Tibial artery (tissue), 4 donors: ENCODE data around the gene SMLR1.

ENCODE experiments used
- DNase-seq, 2 donors: peaks; one replicate each; pipeline ENCODE4 v3.0.0-alpha.2; 2019
- H3K27ac ChIP-seq, 2 donors: fragments of 200-600 bp; sonication (generic) in 1 of 2; 1 replicate in 1 of 2; 2 replicates in 1 of 2; pipeline ENCODE4 v1.5.1; 2018 to 2019; ENCODE audit warnings: mild to moderate bottlenecking in 1 of 2
- H3K27me3 ChIP-seq, 2 donors: fragments of 200-600 bp; sonication (generic) in 1 of 2; one replicate each; pipeline versions ENCODE4 v1.5.1 to v1.6.0; 2016 to 2019
- H3K36me3 ChIP-seq, 3 donors: fragments of 200-600 bp; sonication (generic) in 2 of 3; one replicate each; pipeline ENCODE4 v1.5.1; 2016 to 2019; ENCODE audit warnings: mild to moderate bottlenecking in 2 of 3
- H3K4me1 ChIP-seq, 4 donors: fragments of 200-600 bp; sonication (generic) in 2 of 4; 1 replicate in 3 of 4; 2 replicates in 1 of 4; pipeline ENCODE4 v1.5.1; 2016 to 2019
- H3K4me3 ChIP-seq, 2 donors: fragments of 200-600 bp; sonication (generic) in 1 of 2; 1 replicate in 1 of 2; 2 replicates in 1 of 2; pipeline ENCODE4 v1.5.1; 2018 to 2019; ENCODE audit warnings: mild to moderate bottlenecking in 2 of 2
- H3K9me3 ChIP-seq, 3 donors: fragments of 200-600 bp; sonication (generic) in 1 of 3; one replicate each; pipeline ENCODE4 v1.5.1; 2016 to 2019
- intact Hi-C: fragments of 100-400 bp; cut with DNase I; formaldehyde crosslinking; loops from one replicate; pipeline ENCODE4 v1.15.0; 2023; ENCODE audit warnings: low total_unique reads
- TF ChIP-seq, protein P1 (sequence below), 2 experiments: fragments of 200-600 bp in 1 of 2; fragments of 450-650 bp in 1 of 2; IDR thresholded peaks; one replicate each; pipeline ENCODE4 v1.5.1; 2017 to 2019; ENCODE audit warnings: antibody characterized with exemption in 2 of 2, mild to moderate bottlenecking in 1 of 2, moderate library complexity in 1 of 2

The SMLR1 gene

DNA sequence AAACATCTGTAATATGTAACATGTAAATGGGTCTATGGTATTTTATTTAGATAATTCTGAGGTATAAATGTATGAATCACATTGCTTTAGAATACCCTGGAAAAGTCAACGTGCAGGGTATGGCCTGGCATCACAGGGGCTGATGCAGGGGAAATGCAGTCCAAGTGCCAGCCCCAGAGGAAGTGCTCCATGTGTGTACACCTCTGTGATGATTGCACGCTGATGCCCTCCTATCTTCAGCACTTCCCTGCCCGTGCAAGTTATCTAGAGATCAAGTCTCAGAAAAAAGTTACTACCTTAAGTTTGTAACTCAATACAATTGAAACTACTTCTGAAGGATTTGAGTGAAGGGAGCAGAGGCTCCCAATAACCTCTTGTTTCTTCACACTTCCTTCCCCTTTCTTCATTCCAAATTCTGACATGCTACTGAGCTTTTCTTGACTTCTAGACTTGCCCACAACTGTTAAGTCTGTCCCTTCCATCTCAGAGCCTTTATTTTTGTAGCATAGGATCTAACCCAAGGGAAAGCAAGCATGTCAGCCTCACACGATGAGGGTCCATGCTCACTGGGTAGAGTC lies 2.2 kb downstream of the SMLR1 start:
- Histone ChIP-seq H3K4me3 (no peak overlapping the region), H3K27me3 (no peaks in the 10 kb centered on the region), H3K4me1 (no peaks in the 10 kb centered on the region), H3K9me3 (no peaks in the 10 kb centered on the region), H3K27ac (no peak overlapping the region), H3K36me3 (no peaks in the 10 kb centered on the region)
- no peak for DNase-seq
- intact Hi-C loops: no loop called here
- TF ChIP-seq, protein P1, sequence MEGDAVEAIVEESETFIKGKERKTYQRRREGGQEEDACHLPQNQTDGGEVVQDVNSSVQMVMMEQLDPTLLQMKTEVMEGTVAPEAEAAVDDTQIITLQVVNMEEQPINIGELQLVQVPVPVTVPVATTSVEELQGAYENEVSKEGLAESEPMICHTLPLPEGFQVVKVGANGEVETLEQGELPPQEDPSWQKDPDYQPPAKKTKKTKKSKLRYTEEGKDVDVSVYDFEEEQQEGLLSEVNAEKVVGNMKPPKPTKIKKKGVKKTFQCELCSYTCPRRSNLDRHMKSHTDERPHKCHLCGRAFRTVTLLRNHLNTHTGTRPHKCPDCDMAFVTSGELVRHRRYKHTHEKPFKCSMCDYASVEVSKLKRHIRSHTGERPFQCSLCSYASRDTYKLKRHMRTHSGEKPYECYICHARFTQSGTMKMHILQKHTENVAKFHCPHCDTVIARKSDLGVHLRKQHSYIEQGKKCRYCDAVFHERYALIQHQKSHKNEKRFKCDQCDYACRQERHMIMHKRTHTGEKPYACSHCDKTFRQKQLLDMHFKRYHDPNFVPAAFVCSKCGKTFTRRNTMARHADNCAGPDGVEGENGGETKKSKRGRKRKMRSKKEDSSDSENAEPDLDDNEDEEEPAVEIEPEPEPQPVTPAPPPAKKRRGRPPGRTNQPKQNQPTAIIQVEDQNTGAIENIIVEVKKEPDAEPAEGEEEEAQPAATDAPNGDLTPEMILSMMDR (IDR thresholded peaks at IDR 0.05): no peak

DNA sequence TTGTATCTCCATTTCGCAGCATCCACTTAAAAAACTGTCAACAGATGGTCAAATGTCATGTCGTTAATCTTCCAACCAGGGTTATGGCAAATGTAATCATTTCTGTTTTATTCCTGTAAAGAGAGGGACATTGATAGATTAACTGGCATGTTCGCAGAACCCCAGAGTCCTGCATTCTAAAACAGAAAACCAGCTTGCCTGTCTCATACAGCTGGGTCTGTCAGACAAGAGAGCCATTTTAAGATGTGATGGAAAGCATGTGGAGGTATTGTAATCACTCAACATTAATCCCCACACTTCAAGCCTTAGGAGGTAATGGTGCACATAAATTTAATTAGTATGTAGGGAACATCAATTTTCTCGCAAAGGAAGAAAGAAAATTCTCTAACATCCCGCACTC lies 4.4 kb downstream of the SMLR1 start:
- no peak for DNase-seq
- H3K4me1 ChIP-seq: no peaks in the 10 kb centered on the region
- H3K36me3 ChIP-seq: no peaks in the 10 kb centered on the region
- intact Hi-C loops: no loop called here
- no peaks in the 10 kb centered on the region for H3K9me3 ChIP-seq
- TF ChIP-seq, protein P1 (IDR thresholded peaks at IDR 0.05): no peak
- H3K27ac ChIP-seq: no peak overlapping the region
- H3K27me3 ChIP-seq: no peaks in the 10 kb centered on the region
- H3K4me3 ChIP-seq: no peak overlapping the region

DNA sequence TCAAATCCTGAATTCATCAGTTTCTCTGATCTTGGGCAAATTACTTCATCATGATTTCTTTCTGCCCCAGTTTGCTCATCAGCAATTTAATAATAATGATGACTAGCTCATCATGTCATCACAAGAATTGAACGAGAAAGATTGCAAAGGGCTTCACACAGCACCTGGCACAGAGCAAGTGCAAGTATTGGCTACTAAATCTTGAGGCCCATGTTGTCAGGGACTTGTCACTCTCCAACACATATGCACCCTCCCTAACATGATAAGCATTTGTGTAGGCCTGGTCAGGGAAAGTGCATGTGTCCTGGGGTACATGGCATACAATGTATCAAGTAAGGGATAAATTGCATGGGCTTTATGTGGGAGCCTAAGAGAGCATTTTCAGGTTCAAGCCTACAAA lies 6.4 kb downstream of the SMLR1 start:
- Histone ChIP-seq H3K27ac (no peak overlapping the region), H3K9me3 (no peaks in the 10 kb centered on the region), H3K36me3 (no peaks in the 10 kb centered on the region), H3K27me3 (no peaks in the 10 kb centered on the region), H3K4me1 (peaks cover 0 to 4% (median 0%) of the 10 kb centered on the region in 4 donors), H3K4me3 (no peak overlapping the region)
- DNase-seq: no peak
- intact Hi-C loops: no loop called here
- TF ChIP-seq, protein P1 (IDR thresholded peaks at IDR 0.05): no peak

DNA sequence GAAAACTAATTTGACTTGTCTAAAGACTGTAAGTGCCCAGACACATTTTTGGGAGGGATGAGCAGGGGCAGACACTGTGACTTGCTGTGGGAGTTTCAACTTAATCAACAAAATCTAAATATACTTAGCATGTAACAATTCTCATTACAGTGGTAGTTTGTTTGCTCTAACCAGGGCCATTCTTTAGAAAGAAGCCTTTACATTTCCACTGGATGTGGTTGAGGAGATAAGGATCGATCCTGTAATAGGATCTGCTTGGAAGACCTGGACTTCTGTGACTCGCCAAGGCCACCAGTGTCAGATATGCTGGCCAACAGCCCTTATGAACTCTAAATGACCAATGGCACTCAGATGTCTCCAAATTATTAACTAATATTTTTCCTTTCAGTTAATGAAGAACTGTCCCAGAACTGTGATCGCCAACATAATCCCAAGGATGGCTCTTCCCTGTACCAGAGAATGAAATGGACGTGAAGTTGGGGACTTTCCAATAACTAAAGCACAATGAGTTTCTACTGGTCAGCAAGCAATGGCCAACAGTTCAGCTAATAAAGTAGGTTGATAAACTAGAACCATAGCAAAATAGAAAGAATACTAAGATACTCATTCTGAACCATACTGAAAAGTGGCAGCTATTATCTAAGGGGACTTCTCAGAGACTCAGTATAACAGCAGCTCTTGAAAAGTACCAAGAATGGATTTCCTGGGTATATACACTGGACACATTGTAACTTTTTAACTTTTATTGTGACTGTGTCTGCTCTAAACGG lies 7.5 kb downstream of the SMLR1 start:
- H3K36me3 ChIP-seq: no peaks in the 10 kb centered on the region
- TF ChIP-seq, protein P1 (IDR thresholded peaks at IDR 0.05): no peak
- no peak overlapping the region for H3K4me3 ChIP-seq
- intact Hi-C loops: no loop called here
- peaks cover 0 to 15% (median 3%) of the 10 kb centered on the region in 4 donors for H3K4me1 ChIP-seq
- no peak for DNase-seq
- H3K27me3 ChIP-seq: no peaks in the 10 kb centered on the region
- H3K27ac ChIP-seq: no peak overlapping the region
- H3K9me3 ChIP-seq: no peaks in the 10 kb centered on the region

DNA sequence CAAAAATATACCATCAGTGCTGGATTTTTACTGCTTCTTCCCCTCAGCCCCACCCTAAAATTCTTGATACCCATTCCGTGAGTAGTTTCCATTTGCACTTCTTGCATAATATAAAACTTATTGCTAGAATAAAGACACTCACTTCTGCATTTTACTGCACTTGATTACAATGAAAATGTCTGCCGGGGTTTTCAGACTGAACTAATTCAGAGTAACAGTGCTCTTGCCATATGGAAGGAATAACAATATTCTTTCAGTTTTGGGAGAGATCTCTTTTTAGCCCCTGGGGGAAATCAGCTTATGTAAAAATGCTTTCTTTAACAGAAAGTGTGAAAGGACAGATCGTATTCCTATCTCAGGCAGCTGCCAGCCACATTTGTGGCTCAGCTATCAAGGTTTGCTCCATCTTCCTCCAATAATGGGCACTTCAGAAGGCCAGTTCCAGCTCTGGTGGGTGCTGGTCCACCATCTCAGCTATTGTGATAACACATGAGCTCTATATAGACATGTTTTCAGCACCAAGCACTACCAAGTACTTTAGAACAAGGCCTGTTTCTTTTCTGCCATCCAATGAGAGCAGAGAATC lies 8.9 kb downstream of the SMLR1 start:
- Histone ChIP-seq H3K27ac (no peak overlapping the region), H3K9me3 (no peaks in the 10 kb centered on the region), H3K27me3 (no peaks in the 10 kb centered on the region), H3K4me1 (peaks cover 0 to 20% (median 3%) of the 10 kb centered on the region in 4 donors), H3K36me3 (no peaks in the 10 kb centered on the region), H3K4me3 (no peak overlapping the region)
- TF ChIP-seq, protein P1 (IDR thresholded peaks at IDR 0.05): no peak
- no peak for DNase-seq
- intact Hi-C loops: no loop called here
